Muscle of leg (tissue), 11 donors: ENCODE measurements around the gene PLLP. TPM values are rescaled to one million over a fixed set of nuclear protein-coding genes. Genes with fewer than 3 reads are reported as not detected.
"Not testable (repeated sequence)": the region's sequence is repeated elsewhere in the genome, so short reads cannot be mapped to it uniquely, and the experiment has no call there.

Experiments
- DNase-seq: peaks from one replicate; pipeline ENCODE4 v3.0.0; 2013
- H3K27ac ChIP-seq: one replicate; pipeline ENCODE4 v1.5.1; 2013; ENCODE audit warnings: mild to moderate bottlenecking, low read length, control low read depth
- H3K27me3 ChIP-seq: one replicate; pipeline ENCODE4 v1.6.1; 2013; ENCODE audit warnings: low read length; ENCODE audit not compliant: control insufficient read depth, insufficient read depth
- H3K36me3 ChIP-seq: one replicate; pipeline ENCODE4 v1.6.1; 2013; ENCODE audit warnings: low read length; ENCODE audit not compliant: control insufficient read depth, insufficient read depth
- H3K4me1 ChIP-seq: one replicate; pipeline ENCODE4 v1.6.1; 2013; ENCODE audit warnings: low read length; ENCODE audit not compliant: control insufficient read depth, insufficient read depth
- H3K4me3 ChIP-seq: one replicate; pipeline ENCODE4 v1.5.1; 2013; ENCODE audit warnings: low read length, control low read depth
- H3K9me3 ChIP-seq: replicated peaks from 2 replicates; pipeline ENCODE4 v1.6.1; 2013; ENCODE audit warnings: low read depth, low read length; ENCODE audit not compliant: control insufficient read depth
- WGBS: methylation state at CpG from one replicate; pipeline ENCODE4 v1.1.5; 2013; ENCODE audit warnings: missing lambda C conversion rate; ENCODE audit not compliant: insufficient coverage; 5-methylcytosine and 5-hydroxymethylcytosine counted together
- polyA plus RNA-seq, 8 donors: library from polyadenylated mRNA; unstranded; fragments of 120-200 nt; gene quantifications; one replicate each; pipeline versions ENCODE4 v1.2.1 to v1.2.3, GENCODE V29; 2013; ENCODE audit warnings: inconsistent platforms in 1 of 8, low replicate concordance in 1 of 8; ENCODE audit not compliant: insufficient read length in 8 of 8, insufficient read depth in 1 of 8
- total RNA-seq: library from RNA; stranded (reverse); fragments of 120-200 nt; gene quantifications from one replicate; pipeline ENCODE4 v1.2.4, GENCODE V29; 2013

PLLP gene
- total and polyA plus RNA-seq, 9 donors, result 0.40 to 9.6 (median 1.9) TPM

- H3K9me3 ChIP-seq, result no peaks in the 10 kb centered on the region
- H3K4me3 ChIP-seq, result peak overlapping the region; percentile 47
- H3K27ac ChIP-seq, result no peak overlapping the region
- no peak for DNase-seq
- H3K4me1 ChIP-seq, result peaks cover 16% of the 10 kb centered on the region
- 2% methylated on average over 11 of the region's 22 CpGs for WGBS
- H3K27me3 ChIP-seq, result peaks cover 55% of the 10 kb centered on the region
- H3K36me3 ChIP-seq, result no peaks in the 10 kb centered on the region
Observed at GRCh38 chr16:57284952-57285363, 486 bp upstream of the PLLP start.

- no peaks in the 10 kb centered on the region for H3K36me3 ChIP-seq
- H3K27me3 ChIP-seq, result peaks cover 58% of the 10 kb centered on the region
- no peaks in the 10 kb centered on the region for H3K9me3 ChIP-seq
- 6% methylated on average over 14 of the region's 14 CpGs for WGBS
- no peak overlapping the region for H3K27ac ChIP-seq
- H3K4me1 ChIP-seq, result peaks cover 16% of the 10 kb centered on the region
- H3K4me3 ChIP-seq, result no peak overlapping the region
- no peak for DNase-seq
Observed at GRCh38 chr16:57283959-57284208, 588 bp downstream of the PLLP start.

GRCh38 chr16:57283214-57283958, 1.1 kb downstream of the PLLP start:
- Histone ChIP-seq H3K36me3 (no peaks in the 10 kb centered on the region), H3K4me3 (no peak overlapping the region), H3K27me3 (peaks cover 62% of the 10 kb centered on the region), H3K4me1 (peaks cover 16% of the 10 kb centered on the region), H3K27ac (no peak overlapping the region), H3K9me3 (no peaks in the 10 kb centered on the region)
- DNase-seq, result no peak
- 51% methylated on average over 13 of the region's 24 CpGs for WGBS

- no peak for DNase-seq
- no peak overlapping the region for H3K27ac ChIP-seq
- peaks cover 62% of the 10 kb centered on the region for H3K27me3 ChIP-seq
- H3K9me3 ChIP-seq, result no peaks in the 10 kb centered on the region
- peaks cover 16% of the 10 kb centered on the region for H3K4me1 ChIP-seq
- H3K4me3 ChIP-seq, result no peak overlapping the region
- 74% methylated on average over 4 of the region's 8 CpGs for WGBS
- no peaks in the 10 kb centered on the region for H3K36me3 ChIP-seq
Observed at GRCh38 chr16:57282510-57283213, 1.8 kb downstream of the PLLP start.

GRCh38 chr16:57281791-57282190, 2.7 kb downstream of the PLLP start:
- Histone ChIP-seq H3K27ac (no peak overlapping the region), H3K27me3 (peaks cover 62% of the 10 kb centered on the region), H3K4me1 (peaks cover 16% of the 10 kb centered on the region), H3K9me3 (no peaks in the 10 kb centered on the region), H3K4me3 (no peak overlapping the region), H3K36me3 (no peaks in the 10 kb centered on the region)
- DNase-seq, result no peak
- WGBS, result 51% methylated on average over 2 of the region's 3 CpGs

- 66% methylated on average over 3 of the region's 7 CpGs for WGBS
- Histone ChIP-seq H3K9me3 (no peaks in the 10 kb centered on the region), H3K4me3 (no peak overlapping the region), H3K4me1 (peaks cover 15% of the 10 kb centered on the region), H3K27me3 (peaks cover 48% of the 10 kb centered on the region), H3K36me3 (no peaks in the 10 kb centered on the region), H3K27ac (no peak overlapping the region)
- no peak for DNase-seq
Observed at GRCh38 chr16:57279780-57280638, 4.5 kb downstream of the PLLP start.

- Histone ChIP-seq H3K27ac (no peak overlapping the region), H3K36me3 (no peaks in the 10 kb centered on the region), H3K27me3 (peaks cover 33% of the 10 kb centered on the region), H3K4me3 (no peak overlapping the region), H3K9me3 (no peaks in the 10 kb centered on the region), H3K4me1 (peaks cover 1% of the 10 kb centered on the region)
- no peak for DNase-seq
- WGBS, result 67% methylated on average over 3 of the region's 4 CpGs
Observed at GRCh38 chr16:57278494-57278893, 6.0 kb downstream of the PLLP start.

GRCh38 chr16:57277586-57277985, 6.9 kb downstream of the PLLP start:
- Histone ChIP-seq H3K4me3 (no peak overlapping the region), H3K36me3 (no peaks in the 10 kb centered on the region), H3K9me3 (no peaks in the 10 kb centered on the region), H3K4me1 (no peaks in the 10 kb centered on the region), H3K27ac (no peak overlapping the region), H3K27me3 (peaks cover 24% of the 10 kb centered on the region)
- no CpG with 5 or more reads among the region's 1 CpG for WGBS
- no peak for DNase-seq

- no peak overlapping the region for H3K4me3 ChIP-seq
- H3K9me3 ChIP-seq, result no peaks in the 10 kb centered on the region
- H3K4me1 ChIP-seq, result no peaks in the 10 kb centered on the region
- no peaks in the 10 kb centered on the region for H3K36me3 ChIP-seq
- H3K27ac ChIP-seq, result no peak overlapping the region
- no CpG with 5 or more reads among the region's 5 CpGs for WGBS
- peaks cover 15% of the 10 kb centered on the region for H3K27me3 ChIP-seq
- DNase-seq, result no peak
Observed at GRCh38 chr16:57276596-57276995, 7.9 kb downstream of the PLLP start.

- H3K4me3 ChIP-seq, H3K9me3 ChIP-seq, H3K36me3 ChIP-seq, H3K4me1 ChIP-seq, H3K27ac ChIP-seq, DNase-seq: not testable (repeated sequence)
- H3K27me3 ChIP-seq, result peaks cover 10% of the 10 kb centered on the region
- WGBS, result no CpG with 5 or more reads among the region's 5 CpGs
Observed at GRCh38 chr16:57275946-57276345, 8.5 kb downstream of the PLLP start.
